ENCODE measurements around the gene AAR2. TPM values are rescaled to one million over a fixed set of nuclear protein-coding genes. Genes with fewer than 3 reads are reported as not detected.

Gene AAR2
- total RNA-seq, 1 donor from 2014 or later, result 32.8 TPM

- H3K27ac Mint-ChIP-seq (ENCODE audit: unreplicated experiment), result no peak overlapping the region
- no peaks in the 10 kb centered on the region for H3K9me3 Mint-ChIP-seq (ENCODE audit: unreplicated experiment)
- H3K36me3 Mint-ChIP-seq (ENCODE audit: unreplicated experiment), result peaks cover 6% of the 10 kb centered on the region
- peaks cover 2% of the 10 kb centered on the region for H3K4me1 Mint-ChIP-seq (ENCODE audit: unreplicated experiment)
- H3K27me3 Mint-ChIP-seq (ENCODE audit: unreplicated experiment), result no peaks in the 10 kb centered on the region
- no peak for TF ChIP-seq CTCF (IDR thresholded peaks at IDR 0.05)
- no peak for DNase-seq (ENCODE audit: extremely low spot score, unreplicated experiment)
- H3K4me3 Mint-ChIP-seq (ENCODE audit: unreplicated experiment), result no peak overlapping the region
These were observed 6.3 kb upstream of the AAR2 start for GRCh38 chr20:36230019-36230418.

- no peak for TF ChIP-seq CTCF (IDR thresholded peaks at IDR 0.05)
- H3K27ac Mint-ChIP-seq (ENCODE audit: unreplicated experiment), result no peak overlapping the region
- DNase-seq (ENCODE audit: extremely low spot score, unreplicated experiment), result no peak
These were observed 4.9 kb upstream of the AAR2 start for GRCh38 chr20:36231331-36231730.

GRCh38 chr20:36234771-36235320 lies 1.4 kb upstream of the AAR2 start:
- Mint-ChIP-seq H3K27ac (ENCODE audit: unreplicated experiment) (no peak overlapping the region), H3K4me3 (ENCODE audit: unreplicated experiment) (no peak overlapping the region), H3K27me3 (ENCODE audit: unreplicated experiment) (no peaks in the 10 kb centered on the region), H3K36me3 (ENCODE audit: unreplicated experiment) (no peaks in the 10 kb centered on the region), H3K4me1 (ENCODE audit: unreplicated experiment) (peaks cover 29% of the 10 kb centered on the region), H3K9me3 (ENCODE audit: unreplicated experiment) (no peaks in the 10 kb centered on the region)
- DNase-seq (ENCODE audit: extremely low spot score, unreplicated experiment), result no peak
- no peak for TF ChIP-seq CTCF (IDR thresholded peaks at IDR 0.05)

More at GRCh38 chr20:36231331-36231730, 4.9 kb upstream of the AAR2 start:
- H3K36me3 Mint-ChIP-seq (ENCODE audit: unreplicated experiment), result peaks cover 6% of the 10 kb centered on the region
- no peak overlapping the region for H3K4me3 Mint-ChIP-seq (ENCODE audit: unreplicated experiment)
- no peaks in the 10 kb centered on the region for H3K27me3 Mint-ChIP-seq (ENCODE audit: unreplicated experiment)
- peaks cover 7% of the 10 kb centered on the region for H3K4me1 Mint-ChIP-seq (ENCODE audit: unreplicated experiment)
- no peaks in the 10 kb centered on the region for H3K9me3 Mint-ChIP-seq (ENCODE audit: unreplicated experiment)

GRCh38 chr20:36236786-36237121 lies 476 bp downstream of the AAR2 start:
- H3K27ac Mint-ChIP-seq (ENCODE audit: unreplicated experiment), result peak overlapping the region; percentile 92
- no peaks in the 10 kb centered on the region for H3K27me3 Mint-ChIP-seq (ENCODE audit: unreplicated experiment)
- no peaks in the 10 kb centered on the region for H3K9me3 Mint-ChIP-seq (ENCODE audit: unreplicated experiment)
- H3K4me1 Mint-ChIP-seq (ENCODE audit: unreplicated experiment), result peaks cover 29% of the 10 kb centered on the region
- no peak for TF ChIP-seq CTCF (IDR thresholded peaks at IDR 0.05)
- no peak for DNase-seq (ENCODE audit: extremely low spot score, unreplicated experiment)
- peaks cover 7% of the 10 kb centered on the region for H3K36me3 Mint-ChIP-seq (ENCODE audit: unreplicated experiment)
- peak overlapping the region; percentile 91 for H3K4me3 Mint-ChIP-seq (ENCODE audit: unreplicated experiment)

GRCh38 chr20:36237477-36237876 lies 1.2 kb downstream of the AAR2 start:
- no peak for TF ChIP-seq CTCF (IDR thresholded peaks at IDR 0.05)
- Mint-ChIP-seq H3K36me3 (ENCODE audit: unreplicated experiment) (peaks cover 7% of the 10 kb centered on the region), H3K9me3 (ENCODE audit: unreplicated experiment) (no peaks in the 10 kb centered on the region), H3K27ac (ENCODE audit: unreplicated experiment) (peak overlapping the region; percentile 92), H3K27me3 (ENCODE audit: unreplicated experiment) (no peaks in the 10 kb centered on the region), H3K4me1 (ENCODE audit: unreplicated experiment) (peaks cover 27% of the 10 kb centered on the region), H3K4me3 (ENCODE audit: unreplicated experiment) (peak overlapping the region; percentile 91)
- DNase-seq (ENCODE audit: extremely low spot score, unreplicated experiment), result no peak

Measured in osteocyte (in vitro differentiated cells).